ENCODE results near the gene PLPPR1. TPM values are rescaled to one million over a fixed set of nuclear protein-coding genes. Genes with fewer than 3 reads are reported as not detected.

Gene PLPPR1
- total and polyA plus RNA-seq, 10 donors, result not detected

DNA sequence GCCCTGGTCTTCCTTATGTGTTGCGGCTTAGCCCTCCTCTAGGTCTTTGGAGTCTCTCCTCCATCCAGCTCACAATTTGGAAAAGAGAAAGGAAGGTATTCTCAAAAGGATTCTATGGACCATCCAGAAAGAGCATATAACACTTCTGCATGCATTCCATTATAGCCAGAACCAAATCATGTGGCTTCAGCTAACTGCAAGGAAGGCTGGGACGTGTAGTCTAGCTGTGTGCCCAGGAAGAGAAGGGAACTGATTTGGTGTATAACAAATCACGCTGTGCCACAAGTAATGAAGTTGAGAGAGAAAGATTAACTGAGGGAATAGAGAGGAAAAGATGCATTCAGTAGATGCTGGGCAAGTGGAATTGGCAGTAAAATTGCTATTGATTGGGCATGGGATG is 43.7 kb downstream of the PLPPR1 start:
- intact Hi-C loops (cut with DNase I; ENCODE audit: low total_unique reads), result no loop called here
- TF ChIP-seq CTCF (IDR thresholded peaks at IDR 0.05 in 8 of 11, conservative IDR thresholded peaks at IDR 0.05 in 3 of 11), result no peak
- no peak for TF ChIP-seq POLR2AphosphoS5 (IDR thresholded peaks at IDR 0.05)
- TF ChIP-seq POLR2A (IDR thresholded peaks at IDR 0.05), result no peak
- DNase-seq, result no peak
- Histone ChIP-seq H3K36me3 (no peaks in the 10 kb centered on the region), H3K27ac (no peak overlapping the region), H3K4me3 (no peak overlapping the region), H3K9me3 (no peaks in the 10 kb centered on the region), H3K4me1 (no peaks in the 10 kb centered on the region), H3K27me3 (replicated peaks in 1 of 7) (no peaks in the 10 kb centered on the region)
- WGBS, 5 donors, result 72 to 83% (median 75%) methylated on average over 3 of the region's 3 CpGs

- Histone ChIP-seq H3K4me1 (no peaks in the 10 kb centered on the region), H3K36me3 (no peaks in the 10 kb centered on the region), H3K27ac (no peak overlapping the region), H3K9me3 (no peaks in the 10 kb centered on the region), H3K27me3 (replicated peaks in 1 of 7) (no peaks in the 10 kb centered on the region), H3K4me3 (no peak overlapping the region)
- 39 to 55% (median 50%) methylated on average over 2 of the region's 2 CpGs for WGBS, 5 donors
- no peak for DNase-seq
- intact Hi-C loops (cut with DNase I; ENCODE audit: low total_unique reads), result no loop called here
- no peak for TF ChIP-seq POLR2AphosphoS5 (IDR thresholded peaks at IDR 0.05)
Measured at GRCh38 chr9:101073122-101073521, 44.6 kb downstream of the PLPPR1 start.

DNA sequence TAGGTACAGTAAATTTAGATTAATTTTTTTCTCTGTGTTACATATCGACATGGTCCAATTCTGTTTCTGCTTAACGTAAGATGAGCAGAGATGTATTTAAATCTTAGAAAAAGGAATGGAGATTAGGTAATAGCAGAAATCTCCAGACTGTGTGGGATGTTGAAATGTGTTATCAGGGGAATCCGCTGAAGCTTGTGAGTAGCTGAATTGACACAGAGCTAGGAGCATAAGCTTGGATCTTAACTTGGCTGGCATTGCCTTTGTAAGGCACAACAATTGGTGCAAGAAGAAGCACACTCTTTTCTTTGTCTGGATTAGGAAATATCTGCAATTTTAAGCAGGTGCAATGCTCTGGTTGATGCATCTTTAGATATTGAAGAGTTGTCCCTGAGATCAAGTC is 53.1 kb downstream of the PLPPR1 start:
- Histone ChIP-seq H3K27me3 (replicated peaks in 1 of 7) (no peaks in the 10 kb centered on the region), H3K4me1 (no peaks in the 10 kb centered on the region), H3K27ac (no peak overlapping the region), H3K36me3 (no peaks in the 10 kb centered on the region), H3K9me3 (no peaks in the 10 kb centered on the region), H3K4me3 (no peak overlapping the region)
- DNase-seq, result no peak
- intact Hi-C loops (cut with DNase I; ENCODE audit: low total_unique reads), result no loop called here
- TF ChIP-seq POLR2A (IDR thresholded peaks at IDR 0.05) (no peak), CTCF (IDR thresholded peaks at IDR 0.05 in 8 of 11, conservative IDR thresholded peaks at IDR 0.05 in 3 of 11) (no peak), POLR2AphosphoS5 (IDR thresholded peaks at IDR 0.05) (no peak)
- WGBS, 5 donors, result 82 to 91% (median 87%) methylated on average over 3 of the region's 3 CpGs

DNA sequence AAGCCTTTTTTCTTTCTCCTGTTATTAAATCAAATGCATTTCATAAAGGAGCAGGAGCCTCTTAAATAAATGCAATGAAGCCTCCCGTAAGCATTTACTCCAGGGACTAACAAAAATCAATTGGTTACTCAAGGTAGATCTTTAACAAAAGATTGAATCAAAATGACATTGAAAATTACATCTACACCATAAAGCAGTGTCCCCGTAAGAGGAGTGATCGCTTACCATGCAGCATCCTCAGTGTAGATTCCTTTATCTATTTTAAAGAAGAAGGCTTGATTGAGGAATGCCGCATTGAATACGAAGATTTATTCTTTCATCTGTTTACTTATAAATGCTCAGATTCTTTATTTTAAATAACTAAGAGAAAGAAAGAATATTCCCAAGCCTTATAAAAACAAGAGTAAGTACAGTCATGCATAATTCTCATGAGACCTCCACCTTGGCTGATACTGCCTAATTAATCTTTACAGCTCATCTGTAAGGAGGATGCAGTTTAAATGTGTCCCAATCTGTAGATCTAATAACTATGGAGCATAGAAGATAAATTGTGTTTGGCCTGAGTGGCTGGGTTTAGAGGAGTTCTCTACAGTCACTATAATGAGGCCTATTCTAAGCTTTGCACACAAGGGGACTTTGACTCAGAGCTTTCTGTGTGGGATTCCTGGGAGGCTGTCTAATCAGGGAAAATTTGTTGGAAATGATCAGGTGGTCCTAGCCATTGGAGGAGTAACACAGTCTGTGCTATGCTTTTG is 55.1 kb downstream of the PLPPR1 start:
- no peak overlapping the region for H3K27ac ChIP-seq
- intact Hi-C loops (cut with DNase I; ENCODE audit: low total_unique reads), result no loop called here
- TF ChIP-seq POLR2AphosphoS5 (IDR thresholded peaks at IDR 0.05), result no peak
- TF ChIP-seq POLR2A (IDR thresholded peaks at IDR 0.05), result no peak
- TF ChIP-seq CTCF (IDR thresholded peaks at IDR 0.05 in 8 of 11, conservative IDR thresholded peaks at IDR 0.05 in 3 of 11), result no peak
- H3K9me3 ChIP-seq, result no peaks in the 10 kb centered on the region
- WGBS, 5 donors, result 89 to 96% (median 93%) methylated on average over 5 of the region's 5 CpGs
- H3K4me3 ChIP-seq, result no peak overlapping the region
- no peaks in the 10 kb centered on the region for H3K36me3 ChIP-seq
- H3K4me1 ChIP-seq, result no peaks in the 10 kb centered on the region
- H3K27me3 ChIP-seq (replicated peaks in 1 of 7), result no peaks in the 10 kb centered on the region
- no peak for DNase-seq
